Measurements from ENCODE around the gene ITGA1.

Gene ITGA1

GRCh38 chr5:52869391-52869790 lies 81.7 kb downstream of the ITGA1 start:
- no peak for DNase-seq

GRCh38 chr5:52870448-52870847 lies 82.7 kb downstream of the ITGA1 start:
- DNase-seq: no peak

GRCh38 chr5:52875827-52876226 lies 88.1 kb downstream of the ITGA1 start:
- DNase-seq: no peak

GRCh38 chr5:52876456-52876855 lies 88.7 kb downstream of the ITGA1 start:
- DNase-seq: no peak

GRCh38 chr5:52878656-52879055 lies 90.9 kb downstream of the ITGA1 start:
- DNase-seq: no peak

- DNase-seq: no peak
Measured at GRCh38 chr5:52880541-52880940, 92.8 kb downstream of the ITGA1 start.

GRCh38 chr5:52881468-52881867 lies 93.8 kb downstream of the ITGA1 start:
- no peak for DNase-seq

GRCh38 chr5:52883110-52883509 lies 95.4 kb downstream of the ITGA1 start:
- DNase-seq: no peak

- no peak for DNase-seq
Measured at GRCh38 chr5:52884453-52884852, 96.7 kb downstream of the ITGA1 start.

- no peak for DNase-seq
Measured at GRCh38 chr5:52885614-52886013, 97.9 kb downstream of the ITGA1 start.

GRCh38 chr5:52886206-52886605 lies 98.5 kb downstream of the ITGA1 start:
- no peak for DNase-seq

GRCh38 chr5:52887066-52887465 lies 99.3 kb downstream of the ITGA1 start:
- no peak for DNase-seq

- DNase-seq: no peak
Measured at GRCh38 chr5:52888363-52888762, 100.6 kb downstream of the ITGA1 start.

- DNase-seq: no peak
Measured at GRCh38 chr5:52892242-52892878, 104.6 kb downstream of the ITGA1 start.

GRCh38 chr5:52893105-52893504 lies 105.4 kb downstream of the ITGA1 start:
- DNase-seq: no peak

- DNase-seq: no peak
Measured at GRCh38 chr5:52893863-52894262, 106.1 kb downstream of the ITGA1 start.

GRCh38 chr5:52894451-52894850 lies 106.7 kb downstream of the ITGA1 start:
- DNase-seq: no peak

GRCh38 chr5:52895075-52895474 lies 107.4 kb downstream of the ITGA1 start:
- no peak for DNase-seq

GRCh38 chr5:52895572-52896413 lies 108.1 kb downstream of the ITGA1 start:
- no peak for DNase-seq

GRCh38 chr5:52896534-52897237 lies 109.0 kb downstream of the ITGA1 start:
- no peak for DNase-seq

GRCh38 chr5:52897238-52897614 lies 109.5 kb downstream of the ITGA1 start:
- no peak for DNase-seq

- DNase-seq: no peak
Measured at GRCh38 chr5:52898961-52899680, 111.4 kb downstream of the ITGA1 start.

- DNase-seq: no peak
Measured at GRCh38 chr5:52903142-52903541, 115.4 kb downstream of the ITGA1 start.
